ENCODE measurements around the gene AP2A1. TPM values are rescaled to one million over a fixed set of nuclear protein-coding genes. Genes with fewer than 3 reads are reported as not detected.

AP2A1 gene
- total and polyA plus RNA-seq, 2 donors (not counting 3 experiments of a cell fraction or from before 2014, with no cell fraction given): 108 to 113 TPM

DNA sequence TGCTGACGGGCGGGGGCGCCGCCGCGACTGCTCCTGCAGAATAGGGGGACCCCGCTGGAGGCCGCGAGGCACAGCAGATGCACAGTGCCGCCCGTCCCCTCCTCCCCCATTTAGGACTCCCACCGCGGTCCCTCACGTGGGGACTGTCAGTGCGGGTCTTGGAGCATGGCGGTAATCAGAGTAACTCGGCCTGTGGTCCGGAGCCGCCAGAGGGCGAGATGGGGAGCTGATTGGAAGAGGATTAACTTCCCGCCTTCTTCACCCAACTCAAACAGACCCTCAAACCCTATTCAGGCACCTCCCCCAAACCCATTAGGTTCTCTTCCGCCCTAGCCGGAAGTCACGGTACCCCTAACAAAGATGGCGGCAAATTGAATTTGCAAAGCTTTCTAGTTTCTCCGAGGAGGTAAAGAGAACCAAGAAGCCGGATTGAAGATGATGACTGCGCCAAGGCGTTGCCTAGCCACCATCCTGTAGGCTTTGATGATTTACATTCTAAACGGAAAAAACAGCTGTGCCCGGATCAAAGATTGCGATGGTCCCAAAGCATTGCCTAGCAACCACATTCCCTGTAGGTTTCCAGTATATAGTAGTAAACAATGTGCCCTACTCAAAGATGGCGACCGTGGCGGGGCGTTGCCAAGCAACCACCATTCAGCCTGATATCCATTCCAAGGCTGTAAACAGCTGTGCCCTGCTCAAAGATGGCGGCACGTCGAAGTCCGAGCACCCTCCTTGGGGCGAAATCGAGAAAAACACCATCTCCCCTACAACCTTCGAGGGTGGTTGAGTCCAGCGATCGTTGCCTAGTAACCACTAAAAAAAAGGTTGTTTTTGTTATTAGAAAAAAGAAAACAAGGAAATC, 46.4 kb downstream of the AP2A1 start, which contains the start of gene FUZ:
Gene FUZ (minus strand): TSS at position 296 of the 865 bp plus-strand sequence. CDS start 186 bp downstream, at position 110.
- intact Hi-C loops (cut with micrococcal nuclease) (loop anchor here (1.0 to 2.0 kb wide), 4 partner anchors 37 to 64 kb away; partner anchors contain the start of genes AKT1S1, PNKP and TBC1D17), dilution Hi-C loops (cut with MboI; ENCODE audit: extremely low pct_ligation_motif_present, low sequenced_read_pairs) (no loop called here)
- H3K9me1 ChIP-seq (replicated peaks; ENCODE audit: control insufficient read depth, extremely low read depth, insufficient read depth, low read length): no peaks in the 10 kb centered on the region
- peak within 1 kb of the TSS; percentile 73 for H2AFZ ChIP-seq (ENCODE audit: low read depth, low read length)
- peak within 1 kb of the TSS; percentile 95 for H3K9ac ChIP-seq (replicated peaks; ENCODE audit: extremely low read depth, insufficient read depth, low read length)
- DNase-seq (ENCODE audit: low read depth, low spot score) (peak; percentile 99), FAIRE-seq (peak; percentile 98)
- H3K27ac ChIP-seq (ENCODE audit: insufficient read depth, low read depth, low read length): peak within 1 kb of the TSS; percentile 93
- H3K4me2 ChIP-seq (ENCODE audit: insufficient read depth, low read length): peak within 1 kb of the TSS; percentile 80
- H3K27me3 ChIP-seq (ENCODE audit: control insufficient read depth in 2 of 2, insufficient read depth in 2 of 2, low read length in 2 of 2): no peaks in the 10 kb centered on the region
- ChIA-PET CTCF (interaction anchor here (0.8 to 2.0 kb wide), 8 partner anchors 12 to 136 kb away, joined by 3 to 15 read pairs (median 4); partner anchors contain the start of genes PRMT1 and PTOV1), POLR2A (interaction anchor here (0.7 kb wide), 1 partner anchor 11 kb away, joined by 3 read pairs; no protein-coding TSS in a partner anchor)
- no TSS peak for BruUV-seq (replicated peaks)
- H3K9me3 ChIP-seq (replicated peaks; ENCODE audit: control insufficient read depth, insufficient read depth, low read length): no peaks in the 10 kb centered on the region
- no peaks in the 10 kb centered on the region for H4K20me1 ChIP-seq (replicated peaks; ENCODE audit: control insufficient read depth, extremely low read depth, insufficient read depth, low read length)
- TF ChIP-seq JUN (IDR thresholded peaks at IDR 0.05; ENCODE audit: borderline replicate concordance, insufficient read depth, insufficient read length, low read depth) (no peak), POLR2AphosphoS5 (IDR thresholded peaks at IDR 0.05; ENCODE audit: insufficient read depth, low read depth, low read length) (no peak)
- TF ChIP-seq, protein P1, sequence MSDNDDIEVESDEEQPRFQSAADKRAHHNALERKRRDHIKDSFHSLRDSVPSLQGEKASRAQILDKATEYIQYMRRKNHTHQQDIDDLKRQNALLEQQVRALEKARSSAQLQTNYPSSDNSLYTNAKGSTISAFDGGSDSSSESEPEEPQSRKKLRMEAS (IDR thresholded peaks at IDR 0.05; ENCODE audit: insufficient read depth, insufficient read length): peak; percentile 34
- TF ChIP-seq, protein P2, sequence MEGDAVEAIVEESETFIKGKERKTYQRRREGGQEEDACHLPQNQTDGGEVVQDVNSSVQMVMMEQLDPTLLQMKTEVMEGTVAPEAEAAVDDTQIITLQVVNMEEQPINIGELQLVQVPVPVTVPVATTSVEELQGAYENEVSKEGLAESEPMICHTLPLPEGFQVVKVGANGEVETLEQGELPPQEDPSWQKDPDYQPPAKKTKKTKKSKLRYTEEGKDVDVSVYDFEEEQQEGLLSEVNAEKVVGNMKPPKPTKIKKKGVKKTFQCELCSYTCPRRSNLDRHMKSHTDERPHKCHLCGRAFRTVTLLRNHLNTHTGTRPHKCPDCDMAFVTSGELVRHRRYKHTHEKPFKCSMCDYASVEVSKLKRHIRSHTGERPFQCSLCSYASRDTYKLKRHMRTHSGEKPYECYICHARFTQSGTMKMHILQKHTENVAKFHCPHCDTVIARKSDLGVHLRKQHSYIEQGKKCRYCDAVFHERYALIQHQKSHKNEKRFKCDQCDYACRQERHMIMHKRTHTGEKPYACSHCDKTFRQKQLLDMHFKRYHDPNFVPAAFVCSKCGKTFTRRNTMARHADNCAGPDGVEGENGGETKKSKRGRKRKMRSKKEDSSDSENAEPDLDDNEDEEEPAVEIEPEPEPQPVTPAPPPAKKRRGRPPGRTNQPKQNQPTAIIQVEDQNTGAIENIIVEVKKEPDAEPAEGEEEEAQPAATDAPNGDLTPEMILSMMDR (IDR thresholded peaks at IDR 0.05; ENCODE audit: extremely low read depth in 1 of 2, insufficient read depth in 1 of 2, low read depth in 1 of 2, low read length in 2 of 2): peak; percentile 17 to 53
- H3K79me2 ChIP-seq (ENCODE audit: control insufficient read depth, insufficient read depth, low read length): peaks cover under 1% of the 10 kb centered on the region
- no peaks in the 10 kb centered on the region for H3K36me3 ChIP-seq (ENCODE audit: control insufficient read depth in 2 of 2, extremely low read depth in 1 of 2, insufficient read depth in 2 of 2, low read length in 2 of 2)
- peak within 1 kb of the TSS; percentile 57 to 88 (median 59) for H3K4me3 ChIP-seq (replicated peaks in 1 of 3; ENCODE audit: insufficient read depth in 1 of 3, low read depth in 1 of 3, low read length in 3 of 3)
- H3K4me1 ChIP-seq (ENCODE audit: control insufficient read depth, extremely low read depth, insufficient read depth, low read length): peaks cover 23% of the 10 kb centered on the region
